GM18951 (cell line): ENCODE measurements around the gene ADD1.

Experiments
- POLR2A ChIP-seq: IDR thresholded peaks from 4 replicates; pipeline ENCODE4 v1.6.1; 2011; ENCODE audit warnings: mild to moderate bottlenecking; ENCODE audit not compliant: insufficient read length, insufficient read depth; ENCODE audit errors: extremely low read depth
- in situ Hi-C: fragments of 300-500 bp; cut with MboI; formaldehyde crosslinking; loops from one replicate; pipeline ENCODE4 v1.12.0; 2022; ENCODE audit warnings: low sequenced_read_pairs, mixed read lengths, inconsistent platforms; ENCODE audit not compliant: unreplicated experiment

ADD1 gene

DNA sequence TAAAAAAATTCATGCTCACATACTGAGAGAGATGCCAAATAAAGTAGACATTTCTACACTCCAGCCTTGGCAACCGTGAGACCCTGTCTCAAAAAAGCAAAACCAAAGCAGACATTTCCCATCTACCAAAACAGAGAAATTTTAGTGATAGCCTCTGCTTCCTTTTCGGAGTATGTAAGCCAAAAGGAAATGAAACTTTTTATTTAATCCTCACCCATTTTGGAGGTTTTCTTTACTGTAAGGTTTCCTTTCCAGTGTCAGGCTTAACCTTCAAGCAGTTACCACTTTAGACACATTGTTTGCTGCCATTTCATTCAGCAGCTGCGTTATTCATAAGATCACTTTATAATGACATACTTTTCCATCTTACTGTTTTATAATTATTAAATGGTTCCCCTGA is 15.9 kb downstream of the ADD1 start:
- no peak for TF ChIP-seq POLR2A
- in situ Hi-C loops, result no loop called here

DNA sequence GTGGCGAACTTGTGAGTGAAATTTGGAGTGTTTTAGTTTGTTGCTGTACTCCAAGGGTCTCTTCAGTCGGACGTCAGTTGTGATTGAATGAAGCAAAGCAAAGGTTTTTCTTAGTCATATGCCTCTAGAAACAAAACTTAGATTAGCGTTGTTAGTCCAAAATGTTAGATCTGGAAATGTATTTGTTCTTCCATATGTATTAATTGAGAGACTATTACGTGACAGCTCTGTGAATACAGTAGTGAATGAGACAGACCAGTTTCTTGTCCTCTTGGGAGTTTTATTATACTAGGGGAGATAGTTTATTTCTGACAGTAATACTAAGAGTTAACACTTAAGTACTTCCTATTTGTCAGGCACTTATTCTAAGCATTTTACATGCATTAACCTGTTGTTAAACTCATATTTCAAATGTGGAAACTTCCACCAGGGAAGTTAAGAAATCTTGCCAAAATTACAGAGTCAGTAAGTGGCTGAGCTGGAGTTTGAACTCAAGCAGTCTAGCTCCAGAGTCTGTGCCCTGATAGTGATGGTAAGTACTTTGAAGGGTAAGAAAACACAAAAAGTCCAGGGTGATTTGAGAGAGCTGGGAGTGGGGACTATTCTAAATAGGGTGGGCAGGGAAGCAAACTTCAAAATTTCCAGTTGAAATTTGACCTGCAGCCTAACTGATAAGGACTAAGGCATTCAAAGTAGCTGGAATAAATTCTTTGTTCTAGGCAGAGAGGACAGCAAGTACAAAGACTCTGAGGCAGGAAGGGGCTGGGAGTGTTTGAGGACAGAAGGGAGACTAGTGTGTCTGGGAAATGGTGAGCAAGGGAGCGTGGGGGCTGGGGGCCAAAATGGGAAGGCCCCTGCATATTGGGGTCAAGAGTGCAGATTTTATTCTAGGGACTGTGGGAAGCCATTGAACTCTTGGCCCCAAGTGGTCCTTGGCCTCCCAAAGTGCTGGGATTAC is 17.0 kb downstream of the ADD1 start:
- in situ Hi-C loops, result no loop called here

GRCh38 chr4:2861631-2862436 is 18.2 kb downstream of the ADD1 start:
- in situ Hi-C loops, result no loop called here
- no peak for TF ChIP-seq POLR2A

More for the DNA sequence above, 17.0 kb downstream of the ADD1 start:
- TF ChIP-seq POLR2A, result no peak

GRCh38 chr4:2862528-2862927 is 18.9 kb downstream of the ADD1 start:
- in situ Hi-C loops, result no loop called here

DNA sequence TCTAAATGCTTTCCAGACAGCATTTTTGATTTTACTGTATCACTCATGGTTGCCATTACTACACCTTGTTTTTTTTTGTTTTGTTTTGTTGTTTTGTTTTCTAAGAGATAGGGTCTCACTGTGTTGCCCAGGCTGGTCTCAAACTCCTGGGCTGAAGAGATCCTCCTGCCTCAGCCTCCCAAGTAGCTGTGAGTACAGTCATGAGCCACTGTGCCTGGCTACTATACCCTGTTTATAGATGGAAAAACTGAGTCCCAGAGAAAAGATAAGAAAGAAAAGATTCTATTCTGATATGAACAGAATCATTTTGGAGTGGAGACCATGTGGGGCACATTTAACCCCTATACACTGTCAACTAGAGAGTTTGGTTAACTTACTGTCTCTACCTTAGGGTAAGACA is 20.0 kb downstream of the ADD1 start:
- no peak for TF ChIP-seq POLR2A
- in situ Hi-C loops, result no loop called here

More at GRCh38 chr4:2862528-2862927, 18.9 kb downstream of the ADD1 start:
- TF ChIP-seq POLR2A, result no peak

GRCh38 chr4:2865196-2865780 is 21.6 kb downstream of the ADD1 start:
- TF ChIP-seq POLR2A, result no peak
- in situ Hi-C loops, result no loop called here

DNA sequence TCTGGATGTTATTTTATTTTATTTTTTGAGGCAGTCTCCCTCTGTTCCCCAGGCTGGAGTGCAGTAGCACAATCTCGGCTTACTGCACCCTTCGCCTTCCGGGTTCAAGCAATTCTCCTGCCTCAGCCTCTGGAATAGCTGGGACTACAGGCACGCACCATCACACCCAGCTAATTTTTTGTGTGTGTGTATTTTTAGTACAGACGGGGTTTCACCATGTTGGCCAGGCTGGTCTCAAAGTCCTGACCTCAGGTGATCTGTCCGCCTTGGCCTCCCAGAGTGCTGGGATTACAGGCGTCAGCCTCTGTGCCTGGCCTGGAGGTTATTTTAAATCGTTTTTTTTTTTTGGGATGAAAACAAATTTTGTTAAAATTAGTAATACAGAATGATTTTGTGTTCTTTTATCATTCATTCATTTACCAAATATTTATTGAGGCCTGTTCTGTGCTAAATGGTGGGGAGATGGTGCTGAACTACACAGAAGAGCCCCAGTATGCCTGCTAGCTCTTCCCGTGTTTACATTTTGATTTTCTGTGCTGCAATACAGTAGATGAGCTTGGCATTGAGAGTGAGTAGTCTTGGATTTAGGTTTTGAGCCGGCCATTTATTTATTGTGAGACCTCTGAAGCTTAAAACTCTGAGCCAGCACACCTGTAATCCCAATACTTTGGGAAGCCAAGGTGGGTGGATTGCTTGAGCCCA is 22.7 kb downstream of the ADD1 start:
- no peak for TF ChIP-seq POLR2A
- in situ Hi-C loops, result no loop called here

- in situ Hi-C loops, result no loop called here
- no peak for TF ChIP-seq POLR2A
These were observed 23.2 kb downstream of the ADD1 start for GRCh38 chr4:2866891-2867290.

GRCh38 chr4:2867758-2868491 is 24.3 kb downstream of the ADD1 start:
- in situ Hi-C loops, result no loop called here
- no peak for TF ChIP-seq POLR2A

GRCh38 chr4:2868877-2869487 is 25.3 kb downstream of the ADD1 start:
- in situ Hi-C loops, result no loop called here
- TF ChIP-seq POLR2A, result no peak

GRCh38 chr4:2869659-2870058 is 26.0 kb downstream of the ADD1 start:
- in situ Hi-C loops, result no loop called here
- no peak for TF ChIP-seq POLR2A

- in situ Hi-C loops, result no loop called here
These were observed 26.4 kb downstream of the ADD1 start for GRCh38 chr4:2870082-2870481.

More at GRCh38 chr4:2870082-2870481, 26.4 kb downstream of the ADD1 start:
- TF ChIP-seq POLR2A, result no peak
